22Rv1 (cell line): Measurements from ENCODE around the gene THAP3.

Source experiments
- ZFX ChIP-seq: fragments of 450-650 bp; IDR thresholded peaks from 2 replicates; pipeline ENCODE4 v1.6.1; 2017; ENCODE audit warnings: antibody characterized with exemption, borderline replicate concordance
- TF ChIP-seq, protein P1 (sequence below): fragments of 450-650 bp; IDR thresholded peaks from 2 replicates; pipeline ENCODE4 v1.5.1; 2017; ENCODE audit warnings: mild to moderate bottlenecking

DNA sequence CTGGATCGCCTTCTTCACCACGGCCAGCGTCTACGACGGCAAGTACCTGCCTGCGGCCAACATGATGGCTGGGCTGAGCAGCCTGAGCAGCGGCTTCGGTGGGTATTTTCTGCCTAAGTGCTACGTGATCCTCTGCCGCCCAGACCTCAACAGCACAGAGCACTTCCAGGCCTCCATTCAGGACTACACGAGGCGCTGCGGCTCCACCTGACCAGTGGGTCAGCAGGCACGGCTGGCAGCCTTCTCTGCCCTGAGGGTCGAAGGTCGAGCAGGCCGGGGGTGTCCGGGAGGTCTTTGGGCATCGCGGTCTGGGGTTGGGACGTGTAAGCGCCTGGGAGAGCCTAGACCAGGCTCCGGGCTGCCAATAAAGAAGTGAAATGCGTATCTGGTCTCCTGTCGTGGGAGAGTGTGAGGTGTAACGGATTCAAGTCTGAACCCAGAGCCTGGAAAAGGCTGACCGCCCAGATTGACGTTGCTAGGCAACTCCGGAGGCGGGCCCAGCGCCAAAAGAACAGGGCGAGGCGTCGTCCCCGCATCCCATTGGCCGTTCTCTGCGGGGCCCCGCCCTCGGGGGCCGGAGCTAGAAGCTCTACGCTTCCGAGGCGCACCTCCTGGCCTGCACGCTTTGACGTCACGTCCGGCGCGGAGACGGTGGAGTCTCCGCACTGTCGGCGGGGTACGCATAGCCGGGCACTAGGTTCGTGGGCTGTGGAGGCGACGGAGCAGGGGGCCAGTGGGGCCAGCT, 45.1 kb upstream of the THAP3 start, which contains the start of gene ZBTB48:
- TF ChIP-seq, protein P1, sequence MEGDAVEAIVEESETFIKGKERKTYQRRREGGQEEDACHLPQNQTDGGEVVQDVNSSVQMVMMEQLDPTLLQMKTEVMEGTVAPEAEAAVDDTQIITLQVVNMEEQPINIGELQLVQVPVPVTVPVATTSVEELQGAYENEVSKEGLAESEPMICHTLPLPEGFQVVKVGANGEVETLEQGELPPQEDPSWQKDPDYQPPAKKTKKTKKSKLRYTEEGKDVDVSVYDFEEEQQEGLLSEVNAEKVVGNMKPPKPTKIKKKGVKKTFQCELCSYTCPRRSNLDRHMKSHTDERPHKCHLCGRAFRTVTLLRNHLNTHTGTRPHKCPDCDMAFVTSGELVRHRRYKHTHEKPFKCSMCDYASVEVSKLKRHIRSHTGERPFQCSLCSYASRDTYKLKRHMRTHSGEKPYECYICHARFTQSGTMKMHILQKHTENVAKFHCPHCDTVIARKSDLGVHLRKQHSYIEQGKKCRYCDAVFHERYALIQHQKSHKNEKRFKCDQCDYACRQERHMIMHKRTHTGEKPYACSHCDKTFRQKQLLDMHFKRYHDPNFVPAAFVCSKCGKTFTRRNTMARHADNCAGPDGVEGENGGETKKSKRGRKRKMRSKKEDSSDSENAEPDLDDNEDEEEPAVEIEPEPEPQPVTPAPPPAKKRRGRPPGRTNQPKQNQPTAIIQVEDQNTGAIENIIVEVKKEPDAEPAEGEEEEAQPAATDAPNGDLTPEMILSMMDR = no peak
- TF ChIP-seq ZFX = no peak
